H1 (cell line): Measurements from ENCODE around the gene EMID1. TPM values are rescaled to one million over a fixed set of nuclear protein-coding genes. Genes with fewer than 3 reads are reported as not detected.

ENCODE experiments used
- CBX5 ChIP-seq: fragments of 300-800, 300-1000 bp; sonication (generic); IDR thresholded peaks from 2 replicates; pipeline ENCODE4 v1.7.1; 2016; ENCODE audit warnings: antibody characterized with exemption, low read length, low read depth
- CHD1 ChIP-seq: IDR thresholded peaks from 2 replicates; pipeline ENCODE4 v1.6.1; 2012; ENCODE audit warnings: low read depth, low read length, improper control_type of control experiment
- EZH2 ChIP-seq: fragments of 200-600 bp; sonication (generic); IDR thresholded peaks from 2 replicates; pipeline ENCODE4 v1.7.1; 2012; ENCODE audit warnings: low read depth, mild to moderate bottlenecking, moderate library complexity, low read length, inconsistent platforms; ENCODE audit not compliant: severe bottlenecking
- GTF2F1 ChIP-seq: IDR thresholded peaks from 2 replicates; pipeline ENCODE4 v1.6.1; 2012; ENCODE audit warnings: low read depth, low read length, improper control_type of control experiment, borderline replicate concordance
- RXRA ChIP-seq: IDR thresholded peaks from 2 replicates; pipeline ENCODE4 v1.6.1; 2011; ENCODE audit warnings: low read depth, mild to moderate bottlenecking, low read length, moderate library complexity; ENCODE audit not compliant: insufficient read depth
- SUZ12 ChIP-seq: fragments of 200-600 bp; sonication (generic); IDR thresholded peaks from 2 replicates; pipeline ENCODE4 v1.6.1; 2012; ENCODE audit warnings: mild to moderate bottlenecking, inconsistent platforms, low read length, moderate library complexity, mixed read lengths
- TBP ChIP-seq: IDR thresholded peaks from 2 replicates; pipeline ENCODE4 v1.6.1; 2011; ENCODE audit warnings: low read depth, low read length, improper control_type of control experiment
- TCF12 ChIP-seq: IDR thresholded peaks from 2 replicates; pipeline ENCODE4 v1.6.1; 2011; ENCODE audit warnings: low read depth, mild to moderate bottlenecking, low read length
- ZNF274 ChIP-seq: IDR thresholded peaks from 2 replicates; pipeline ENCODE4 v1.7.0; 2012; ENCODE audit warnings: low read length, borderline replicate concordance; ENCODE audit errors: extremely low read depth
- polyA plus RNA-seq, 7 experiments: library from polyadenylated mRNA; depleted of rRNA in 3 of 7; stranded (reverse) in 5 of 7; unstranded in 2 of 7; fragments of >200 nt in 5 of 7; fragments of 200-250 nt in 2 of 7; gene quantifications; 1 replicate in 5 of 7; 2 replicates in 1 of 7; 4 replicates in 1 of 7; pipeline versions ENCODE4 v1.2.1 to v1.2.3, GENCODE V29; 2011 to 2013; ENCODE audit warnings: missing spikeins in 2 of 7, mixed read lengths in 2 of 7
- total RNA-seq: library from RNA; stranded (reverse); fragmentation: NEBNext Ultra II Directional; extraction: Animal tissue kit (Norgen Biotek cat#: 25700); gene quantifications from 2 replicates; pipeline ENCODE4 v1.2.1, GENCODE V29; 2021
- TF ChIP-seq, protein P1 (sequence below): fragments of 300-600 bp; sonication (generic); IDR thresholded peaks from 2 replicates; pipeline ENCODE4 v1.7.1; 2012; ENCODE audit warnings: low read length, moderate library complexity, mild to moderate bottlenecking, inconsistent platforms; ENCODE audit not compliant: insufficient replicate concordance

The EMID1 gene
- total and polyA plus RNA-seq, 2 of the 8 experiments (the other 6 are each of a cell fraction or from before 2014, with no cell fraction given): 3.9 to 7.4 TPM

DNA sequence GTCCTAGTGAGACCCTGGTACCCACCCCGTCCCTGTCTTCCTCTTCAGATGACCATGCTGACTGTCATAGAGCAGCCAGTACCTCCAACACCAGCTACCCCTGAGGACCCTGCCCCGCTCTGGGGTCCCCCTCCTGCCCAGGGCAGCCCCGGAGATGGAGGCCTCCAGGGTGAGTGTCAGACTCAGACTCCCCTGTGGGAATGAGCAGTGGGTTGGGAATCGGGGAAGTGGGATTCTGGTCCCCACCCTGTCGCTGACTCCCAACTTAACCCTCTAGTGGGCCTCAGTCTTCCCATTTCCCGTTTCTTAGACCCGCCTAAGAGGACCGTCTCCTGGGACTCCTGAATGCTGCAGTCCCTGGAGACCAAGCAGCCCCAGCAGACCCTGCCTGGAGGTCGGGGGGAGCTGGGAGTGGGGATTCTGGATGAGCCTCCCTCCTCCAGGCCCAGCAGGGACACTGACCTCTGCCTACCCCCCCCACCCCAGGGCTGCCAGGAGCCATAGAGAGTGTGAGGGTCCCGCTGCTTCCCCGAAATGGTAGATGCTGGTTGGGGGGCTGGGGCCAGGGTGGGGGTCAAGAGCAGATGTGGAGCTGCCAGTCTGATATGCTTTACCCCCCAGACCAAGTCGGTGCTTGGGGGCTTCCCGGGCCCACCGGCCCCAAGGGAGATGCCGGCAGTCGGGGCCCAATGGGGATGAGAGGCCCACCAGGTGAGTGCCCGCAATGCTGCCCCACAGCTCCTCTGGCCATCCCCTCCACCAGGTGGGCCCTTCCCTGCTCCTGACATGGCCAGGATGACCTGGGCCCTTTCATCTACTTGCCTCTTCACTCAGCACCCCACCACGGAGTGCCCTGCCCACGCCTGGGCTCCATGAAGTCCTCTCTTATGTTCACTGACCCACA is 25.5 kb downstream of the EMID1 start (continued):
- TF ChIP-seq, protein P1, sequence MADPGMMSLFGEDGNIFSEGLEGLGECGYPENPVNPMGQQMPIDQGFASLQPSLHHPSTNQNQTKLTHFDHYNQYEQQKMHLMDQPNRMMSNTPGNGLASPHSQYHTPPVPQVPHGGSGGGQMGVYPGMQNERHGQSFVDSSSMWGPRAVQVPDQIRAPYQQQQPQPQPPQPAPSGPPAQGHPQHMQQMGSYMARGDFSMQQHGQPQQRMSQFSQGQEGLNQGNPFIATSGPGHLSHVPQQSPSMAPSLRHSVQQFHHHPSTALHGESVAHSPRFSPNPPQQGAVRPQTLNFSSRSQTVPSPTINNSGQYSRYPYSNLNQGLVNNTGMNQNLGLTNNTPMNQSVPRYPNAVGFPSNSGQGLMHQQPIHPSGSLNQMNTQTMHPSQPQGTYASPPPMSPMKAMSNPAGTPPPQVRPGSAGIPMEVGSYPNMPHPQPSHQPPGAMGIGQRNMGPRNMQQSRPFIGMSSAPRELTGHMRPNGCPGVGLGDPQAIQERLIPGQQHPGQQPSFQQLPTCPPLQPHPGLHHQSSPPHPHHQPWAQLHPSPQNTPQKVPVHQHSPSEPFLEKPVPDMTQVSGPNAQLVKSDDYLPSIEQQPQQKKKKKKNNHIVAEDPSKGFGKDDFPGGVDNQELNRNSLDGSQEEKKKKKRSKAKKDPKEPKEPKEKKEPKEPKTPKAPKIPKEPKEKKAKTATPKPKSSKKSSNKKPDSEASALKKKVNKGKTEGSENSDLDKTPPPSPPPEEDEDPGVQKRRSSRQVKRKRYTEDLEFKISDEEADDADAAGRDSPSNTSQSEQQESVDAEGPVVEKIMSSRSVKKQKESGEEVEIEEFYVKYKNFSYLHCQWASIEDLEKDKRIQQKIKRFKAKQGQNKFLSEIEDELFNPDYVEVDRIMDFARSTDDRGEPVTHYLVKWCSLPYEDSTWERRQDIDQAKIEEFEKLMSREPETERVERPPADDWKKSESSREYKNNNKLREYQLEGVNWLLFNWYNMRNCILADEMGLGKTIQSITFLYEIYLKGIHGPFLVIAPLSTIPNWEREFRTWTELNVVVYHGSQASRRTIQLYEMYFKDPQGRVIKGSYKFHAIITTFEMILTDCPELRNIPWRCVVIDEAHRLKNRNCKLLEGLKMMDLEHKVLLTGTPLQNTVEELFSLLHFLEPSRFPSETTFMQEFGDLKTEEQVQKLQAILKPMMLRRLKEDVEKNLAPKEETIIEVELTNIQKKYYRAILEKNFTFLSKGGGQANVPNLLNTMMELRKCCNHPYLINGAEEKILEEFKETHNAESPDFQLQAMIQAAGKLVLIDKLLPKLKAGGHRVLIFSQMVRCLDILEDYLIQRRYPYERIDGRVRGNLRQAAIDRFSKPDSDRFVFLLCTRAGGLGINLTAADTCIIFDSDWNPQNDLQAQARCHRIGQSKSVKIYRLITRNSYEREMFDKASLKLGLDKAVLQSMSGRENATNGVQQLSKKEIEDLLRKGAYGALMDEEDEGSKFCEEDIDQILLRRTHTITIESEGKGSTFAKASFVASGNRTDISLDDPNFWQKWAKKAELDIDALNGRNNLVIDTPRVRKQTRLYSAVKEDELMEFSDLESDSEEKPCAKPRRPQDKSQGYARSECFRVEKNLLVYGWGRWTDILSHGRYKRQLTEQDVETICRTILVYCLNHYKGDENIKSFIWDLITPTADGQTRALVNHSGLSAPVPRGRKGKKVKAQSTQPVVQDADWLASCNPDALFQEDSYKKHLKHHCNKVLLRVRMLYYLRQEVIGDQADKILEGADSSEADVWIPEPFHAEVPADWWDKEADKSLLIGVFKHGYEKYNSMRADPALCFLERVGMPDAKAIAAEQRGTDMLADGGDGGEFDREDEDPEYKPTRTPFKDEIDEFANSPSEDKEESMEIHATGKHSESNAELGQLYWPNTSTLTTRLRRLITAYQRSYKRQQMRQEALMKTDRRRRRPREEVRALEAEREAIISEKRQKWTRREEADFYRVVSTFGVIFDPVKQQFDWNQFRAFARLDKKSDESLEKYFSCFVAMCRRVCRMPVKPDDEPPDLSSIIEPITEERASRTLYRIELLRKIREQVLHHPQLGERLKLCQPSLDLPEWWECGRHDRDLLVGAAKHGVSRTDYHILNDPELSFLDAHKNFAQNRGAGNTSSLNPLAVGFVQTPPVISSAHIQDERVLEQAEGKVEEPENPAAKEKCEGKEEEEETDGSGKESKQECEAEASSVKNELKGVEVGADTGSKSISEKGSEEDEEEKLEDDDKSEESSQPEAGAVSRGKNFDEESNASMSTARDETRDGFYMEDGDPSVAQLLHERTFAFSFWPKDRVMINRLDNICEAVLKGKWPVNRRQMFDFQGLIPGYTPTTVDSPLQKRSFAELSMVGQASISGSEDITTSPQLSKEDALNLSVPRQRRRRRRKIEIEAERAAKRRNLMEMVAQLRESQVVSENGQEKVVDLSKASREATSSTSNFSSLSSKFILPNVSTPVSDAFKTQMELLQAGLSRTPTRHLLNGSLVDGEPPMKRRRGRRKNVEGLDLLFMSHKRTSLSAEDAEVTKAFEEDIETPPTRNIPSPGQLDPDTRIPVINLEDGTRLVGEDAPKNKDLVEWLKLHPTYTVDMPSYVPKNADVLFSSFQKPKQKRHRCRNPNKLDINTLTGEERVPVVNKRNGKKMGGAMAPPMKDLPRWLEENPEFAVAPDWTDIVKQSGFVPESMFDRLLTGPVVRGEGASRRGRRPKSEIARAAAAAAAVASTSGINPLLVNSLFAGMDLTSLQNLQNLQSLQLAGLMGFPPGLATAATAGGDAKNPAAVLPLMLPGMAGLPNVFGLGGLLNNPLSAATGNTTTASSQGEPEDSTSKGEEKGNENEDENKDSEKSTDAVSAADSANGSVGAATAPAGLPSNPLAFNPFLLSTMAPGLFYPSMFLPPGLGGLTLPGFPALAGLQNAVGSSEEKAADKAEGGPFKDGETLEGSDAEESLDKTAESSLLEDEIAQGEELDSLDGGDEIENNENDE: no peak
- TF ChIP-seq TCF12 (no peak), SUZ12 (no peak), CBX5 (no peak), ZNF274 (no peak), RXRA (no peak), TBP (no peak), CHD1 (no peak), EZH2 (no peak), GTF2F1 (no peak)
